Measurements from ENCODE around the gene TMIE.

Gene TMIE

DNA sequence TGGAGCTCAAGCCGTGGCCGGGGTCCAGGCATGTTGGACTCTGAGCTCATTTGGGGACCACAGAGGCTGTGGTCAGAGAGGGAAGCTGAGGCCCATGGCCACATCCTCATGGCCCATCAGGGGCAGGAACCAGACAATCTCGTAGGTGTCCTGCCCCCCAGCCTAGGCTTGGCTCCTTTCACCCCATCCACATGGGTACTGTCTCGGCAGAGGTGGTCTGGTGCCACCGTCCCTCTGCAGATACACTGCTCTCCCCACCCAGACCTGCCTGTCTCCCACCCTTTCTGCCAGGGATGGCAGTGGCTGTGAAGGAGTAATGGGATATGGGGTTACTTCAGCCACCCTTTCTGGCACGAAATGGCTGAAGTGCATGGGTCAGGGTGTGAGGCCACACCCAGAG is 8.5 kb downstream of the TMIE start:
- DNase-seq, result no peak

- no peak for DNase-seq
Measured at GRCh38 chr3:46710229-46710628, 9.0 kb downstream of the TMIE start.

GRCh38 chr3:46710671-46711295 is 9.6 kb downstream of the TMIE start:
- DNase-seq, result no peak

DNA sequence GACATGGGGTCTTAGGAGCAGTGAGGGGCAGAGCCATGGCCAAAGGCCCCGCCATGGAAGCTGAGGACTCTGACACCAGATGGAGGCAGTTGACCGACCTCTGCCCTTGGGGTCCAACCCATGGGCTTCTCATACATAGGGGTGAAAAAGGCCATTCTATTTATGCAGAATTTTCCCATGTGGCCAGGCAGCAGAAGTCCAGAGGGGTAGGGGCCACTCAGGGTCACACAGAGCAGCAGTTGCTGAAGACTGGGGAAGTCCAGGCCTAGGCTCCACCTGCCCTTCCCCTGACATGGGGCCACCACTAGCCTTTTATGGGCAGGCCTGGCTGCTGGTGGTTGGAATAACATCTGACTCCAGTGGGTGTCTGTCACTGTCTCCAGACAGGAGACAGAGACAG is 10.1 kb downstream of the TMIE start:
- no peak for DNase-seq

DNA sequence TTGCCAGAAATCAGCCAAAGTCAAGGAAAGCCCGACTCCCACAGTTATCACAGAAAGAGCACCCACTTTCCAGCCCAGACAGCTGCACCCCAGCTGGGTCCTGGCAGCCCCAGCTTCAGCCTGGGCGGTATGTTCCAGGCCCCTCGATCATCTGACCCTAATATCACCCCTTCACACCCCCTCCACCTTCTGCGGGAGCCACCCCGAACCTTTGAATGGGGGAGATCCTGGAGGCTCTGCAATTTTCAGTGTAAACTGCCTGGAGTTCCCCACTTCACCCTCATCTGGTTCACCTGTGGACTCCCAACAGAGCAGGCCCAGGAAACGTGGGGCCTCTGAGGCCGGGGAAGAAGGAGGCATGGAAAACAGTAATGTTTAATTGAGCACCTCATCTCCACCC is 10.6 kb downstream of the TMIE start:
- no peak for DNase-seq

DNA sequence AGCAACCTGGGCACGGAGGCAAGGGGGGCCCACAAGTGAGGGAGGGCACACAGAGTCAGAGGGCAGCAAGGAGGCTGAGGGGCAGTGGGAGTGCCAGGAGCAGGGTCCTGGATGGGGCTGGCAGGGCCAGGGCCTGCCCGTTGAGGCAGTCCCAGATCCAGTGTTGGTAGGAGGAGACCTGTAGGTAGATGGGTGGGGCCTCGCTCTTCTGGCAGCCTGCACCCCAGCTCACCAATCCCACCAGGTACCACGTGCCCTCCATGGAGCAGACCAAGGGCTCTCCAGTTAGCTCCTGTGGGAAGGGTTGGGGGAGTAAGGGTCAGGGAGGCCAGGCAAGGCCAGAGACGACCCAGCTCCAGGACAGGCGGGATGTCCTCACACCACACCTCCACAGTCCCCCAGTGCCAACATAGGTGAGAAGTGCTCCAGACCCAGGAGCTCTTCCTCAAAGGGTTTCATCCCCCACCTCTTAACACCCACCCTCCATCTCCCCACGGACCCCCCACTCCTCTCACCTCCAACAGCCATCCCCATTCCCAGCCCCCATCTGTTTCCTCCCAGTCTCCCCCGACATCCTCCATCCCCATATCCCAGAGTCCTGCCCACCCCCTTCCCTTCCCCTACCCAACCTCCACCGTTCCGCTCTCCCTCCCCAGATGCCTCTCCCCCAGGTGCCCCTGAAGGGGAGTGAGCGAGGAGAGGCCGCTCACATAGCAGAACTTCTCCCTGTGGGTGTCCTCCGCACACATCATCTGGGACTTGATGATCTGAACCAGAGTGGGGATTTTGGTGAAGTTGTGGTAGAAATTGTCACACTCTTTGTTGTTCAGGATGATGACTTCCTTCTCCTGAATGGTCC is 11.2 kb downstream of the TMIE start:
- DNase-seq, result no peak

GRCh38 chr3:46713050-46713897 is 12.1 kb downstream of the TMIE start:
- no peak for DNase-seq

GRCh38 chr3:46713898-46714552 is 12.8 kb downstream of the TMIE start:
- DNase-seq, result no peak

- no peak for DNase-seq
Measured at GRCh38 chr3:46714728-46715506, 13.7 kb downstream of the TMIE start.

DNA sequence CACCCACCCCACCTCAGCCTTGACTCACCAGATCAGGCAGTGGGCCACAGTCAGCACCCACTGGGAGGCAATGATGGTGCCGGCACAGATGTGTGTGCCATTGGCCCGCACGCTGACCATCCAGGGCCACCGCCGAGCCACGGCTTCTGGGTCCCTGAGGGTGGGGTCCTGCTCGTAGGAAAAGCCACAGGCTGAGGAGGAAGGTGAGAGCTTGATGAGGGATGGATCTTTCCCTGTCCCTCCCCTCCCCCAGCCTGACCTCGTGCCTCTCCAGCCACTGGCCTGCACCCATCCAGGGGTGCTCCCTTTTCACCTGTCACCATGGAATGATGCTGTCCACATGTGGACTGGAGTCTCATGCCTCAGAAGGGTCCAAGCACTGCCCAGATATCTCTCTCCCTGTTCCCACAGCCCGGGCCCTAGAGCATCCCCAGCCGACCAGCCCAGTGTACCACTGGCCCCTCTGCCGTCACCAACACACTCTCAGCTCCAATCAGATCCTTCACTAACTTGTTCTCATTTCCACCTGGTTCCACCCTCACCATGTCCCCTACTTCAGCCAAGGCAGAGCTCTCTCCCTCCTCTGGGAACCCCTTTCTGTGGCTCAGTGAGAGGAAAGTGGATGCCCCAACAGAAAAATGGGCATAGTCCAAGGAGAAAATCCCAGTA is 14.4 kb downstream of the TMIE start:
- no peak for DNase-seq

GRCh38 chr3:46716461-46717441 is 15.6 kb downstream of the TMIE start:
- DNase-seq, result no peak

DNA sequence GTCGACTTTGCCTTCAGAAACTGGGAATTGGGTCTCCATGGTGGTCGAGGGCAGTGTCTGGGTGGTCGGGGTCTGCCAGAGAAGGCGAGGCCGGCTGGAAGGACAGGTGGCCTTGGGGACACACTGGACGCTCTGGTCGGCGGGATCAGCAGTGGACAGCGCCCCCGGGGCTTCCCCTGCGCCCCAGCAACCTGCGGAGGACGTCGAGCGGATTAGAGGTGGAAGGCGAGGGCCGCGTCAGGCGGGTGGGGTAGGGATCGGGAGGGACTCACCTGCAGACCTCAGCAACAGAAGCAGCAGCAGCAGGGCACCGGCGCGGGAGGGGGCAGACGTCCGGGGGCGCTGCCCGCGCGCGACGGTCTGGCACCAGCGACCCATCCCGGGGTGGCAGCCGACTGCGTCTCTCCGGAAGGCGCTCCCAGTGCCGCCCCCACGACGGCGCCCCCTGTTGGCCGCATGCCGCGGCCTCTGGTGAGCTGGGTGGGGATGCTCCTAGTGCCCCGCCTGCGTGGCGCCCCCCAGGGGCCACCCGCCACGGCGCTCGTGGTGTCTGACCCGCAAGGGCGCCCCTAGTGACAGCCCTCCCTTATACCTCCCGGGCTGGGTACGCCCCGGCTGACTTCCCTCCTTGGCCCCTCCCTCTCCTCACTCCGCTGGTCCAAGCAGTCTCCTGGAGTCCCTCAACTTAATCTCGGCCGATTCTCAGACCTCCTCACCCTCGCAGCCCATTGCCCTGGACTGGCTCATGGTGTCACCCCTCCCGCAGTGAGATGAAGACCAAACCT is 16.4 kb downstream of the TMIE start, which contains the start of gene PRSS50:
PRSS50 (minus strand) TSS at position 423 of the 785 bp plus-strand sequence; CDS start at position 378, 45 bp downstream.
- DNase-seq, result no peak

DNA sequence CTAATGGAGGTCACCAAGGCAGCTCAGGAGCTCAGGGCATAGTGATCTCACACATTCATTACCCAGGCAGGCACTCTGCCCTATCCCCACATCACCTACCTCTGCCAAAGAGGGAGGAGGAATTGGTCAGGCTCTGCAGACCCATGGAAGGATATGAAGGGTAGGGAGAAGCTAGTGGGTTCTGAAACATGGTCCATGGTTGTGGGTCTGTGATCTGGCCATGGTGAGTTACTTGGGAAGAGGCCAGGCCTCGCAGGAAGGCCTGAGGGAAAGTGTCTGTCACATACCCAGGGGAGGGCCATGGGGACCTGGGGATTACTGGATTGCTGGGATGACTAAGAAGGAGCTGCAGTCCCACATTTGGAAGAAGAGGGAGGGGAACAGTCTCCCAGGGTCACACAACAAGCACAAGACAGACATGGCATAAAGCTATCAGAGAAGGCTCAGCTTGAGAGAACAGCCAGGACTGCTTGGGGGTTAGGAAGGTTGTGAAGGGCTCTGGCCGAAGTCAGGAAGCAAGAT is 17.9 kb downstream of the TMIE start:
- no peak for DNase-seq

- DNase-seq, result no peak
Measured at GRCh38 chr3:46719735-46720271, 18.6 kb downstream of the TMIE start.

DNA sequence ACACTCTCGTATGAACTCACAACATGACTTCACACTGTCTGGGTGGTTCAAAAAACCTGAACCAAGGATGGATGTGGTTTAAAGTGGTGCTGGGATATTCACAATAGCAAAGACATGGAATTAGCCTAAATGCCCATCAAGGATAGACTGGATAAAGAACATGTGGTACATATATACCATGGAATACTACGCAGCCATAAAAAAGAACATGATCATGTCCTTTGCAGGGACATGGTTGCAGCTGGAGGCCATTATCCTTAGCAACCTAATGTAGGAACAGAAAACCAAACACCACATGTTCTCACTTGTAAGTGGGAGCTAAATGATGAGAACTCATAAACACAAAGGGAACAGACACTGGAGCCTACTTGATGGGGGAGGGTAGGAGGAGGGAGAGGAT is 19.8 kb downstream of the TMIE start:
- DNase-seq, result no peak

DNA sequence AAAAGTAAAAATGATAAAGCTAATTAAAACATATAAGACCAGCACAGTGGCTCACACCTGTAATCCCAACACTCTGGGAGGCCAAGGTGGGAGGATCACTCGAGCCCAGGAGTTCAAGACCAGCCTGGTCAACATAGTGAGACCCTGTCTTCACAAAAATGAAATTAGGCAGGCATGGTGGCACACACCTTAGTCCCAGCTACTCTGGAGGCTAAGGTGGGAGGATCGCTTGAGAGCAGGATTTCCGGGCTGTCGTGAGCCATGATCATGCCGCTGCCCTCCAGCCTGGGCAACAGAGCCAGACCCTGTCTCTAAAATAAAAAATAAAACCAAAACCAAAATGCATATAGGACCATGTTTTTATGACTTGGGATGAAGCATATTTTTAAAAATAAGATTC is 21.3 kb downstream of the TMIE start:
- no peak for DNase-seq

DNA sequence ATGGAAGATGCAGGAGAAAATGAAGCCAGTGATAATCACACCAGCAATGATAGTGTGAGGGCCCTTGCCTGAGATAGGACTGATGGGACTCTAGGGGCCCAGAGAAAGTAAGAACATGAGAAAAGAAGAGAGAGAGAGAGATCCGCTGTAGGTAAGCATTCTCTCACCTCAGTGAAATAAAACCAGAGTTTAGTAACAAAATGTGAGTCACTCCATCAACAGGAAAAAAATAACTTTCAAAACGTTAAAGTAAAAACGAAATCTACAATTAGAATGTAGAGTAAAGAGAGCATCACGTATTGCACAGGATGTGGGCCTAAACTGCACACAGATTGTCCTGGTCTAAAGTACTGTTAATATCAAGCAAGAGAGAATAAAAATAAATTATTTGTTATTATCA is 23.2 kb downstream of the TMIE start:
- no peak for DNase-seq

DNA sequence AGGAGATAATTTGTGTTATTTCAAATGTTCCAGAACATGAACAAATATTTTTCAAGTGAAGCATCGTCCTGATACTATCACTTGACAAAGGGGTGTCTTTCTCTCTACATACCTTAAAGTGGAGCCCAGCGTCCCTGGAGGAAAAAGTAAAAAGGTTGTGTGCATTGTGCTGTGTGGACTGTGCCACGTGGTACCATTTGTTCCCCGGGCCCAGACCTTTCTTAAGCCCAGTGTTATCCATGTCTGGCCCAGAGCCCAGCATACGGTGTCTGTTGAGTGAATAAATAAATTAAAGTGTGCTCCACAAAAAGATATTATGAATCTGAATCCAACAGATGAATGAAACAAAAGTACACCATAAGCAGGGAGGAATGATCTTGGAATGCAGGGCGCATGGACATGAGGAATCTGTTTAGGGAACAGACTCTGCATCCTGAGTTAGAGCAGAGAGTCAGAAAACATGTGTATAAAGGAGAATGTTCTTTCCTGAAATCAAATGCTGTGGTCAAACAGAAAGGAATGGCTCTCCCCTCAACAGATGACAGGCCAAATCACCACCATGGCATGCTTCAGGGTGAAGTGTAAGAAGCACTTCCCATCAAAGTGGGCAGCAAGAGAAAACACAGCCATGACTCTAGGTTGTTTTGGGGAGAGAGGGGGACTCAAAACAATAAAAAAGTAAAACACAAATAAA is 24.6 kb downstream of the TMIE start:
- DNase-seq, result peak; percentile 50

All from fibroblast of upper back skin (primary cell).